Sigmoid colon (tissue), 7 donors: ENCODE data around the gene CMTM7. TPM values are rescaled to one million over a fixed set of nuclear protein-coding genes. Genes with fewer than 3 reads are reported as not detected.

Experiments
- DNase-seq: peaks from one replicate; pipeline ENCODE4 v3.0.0-alpha.2; 2019
- H3K27ac ChIP-seq, 4 donors: fragments of 200-600 bp; sonication (generic); one replicate each; pipeline ENCODE4 v1.5.1; 2016 to 2019; ENCODE audit warnings: mild to moderate bottlenecking in 1 of 4
- H3K27me3 ChIP-seq, 3 donors: fragments of 200-600 bp; sonication (generic); one replicate each; pipeline ENCODE4 v1.5.1; 2019; ENCODE audit warnings: mild to moderate bottlenecking in 1 of 3
- H3K36me3 ChIP-seq, 4 donors: fragments of 200-600 bp; sonication (generic); one replicate each; pipeline ENCODE4 v1.5.1; 2016 to 2019
- H3K4me1 ChIP-seq, 4 donors: fragments of 200-600 bp; sonication (generic); one replicate each; pipeline ENCODE4 v1.5.1; 2017 to 2019
- H3K4me3 ChIP-seq, 4 donors: fragments of 200-600 bp; sonication (generic); one replicate each; pipeline ENCODE4 v1.5.1; 2017 to 2019; ENCODE audit warnings: mild to moderate bottlenecking in 2 of 4, moderate library complexity in 1 of 4
- H3K9me3 ChIP-seq, 4 donors: fragments of 200-600 bp in 3 of 4; sonication (generic) in 3 of 4; one replicate each; pipeline versions ENCODE4 v1.5.1 to v1.6.1; 2013 to 2019
- EP300 ChIP-seq, 4 donors: sonication (generic); formaldehyde crosslinking; IDR thresholded peaks; one replicate each; pipeline ENCODE4 v1.6.1; 2017; ENCODE audit warnings: antibody characterized with exemption in 4 of 4
- POLR2A ChIP-seq, 2 donors: fragments of 450-650 bp; IDR thresholded peaks; one replicate each; pipeline ENCODE4 v1.6.1; 2016; ENCODE audit warnings: antibody characterized with exemption in 2 of 2, mild to moderate bottlenecking in 2 of 2, moderate library complexity in 2 of 2
- POLR2AphosphoS5 ChIP-seq, 4 donors: sonication (generic); formaldehyde crosslinking; IDR thresholded peaks; one replicate each; pipeline ENCODE4 v1.6.1; 2017; ENCODE audit warnings: antibody characterized with exemption in 4 of 4
- WGBS, 2 donors: extraction: QIAGEN DNeasy Blood & Tissue Kit; methylation state at CpG; one replicate each; pipeline ENCODE4 v1.1.7; 2013; 5-methylcytosine and 5-hydroxymethylcytosine counted together
- intact Hi-C: fragments of 100-400 bp; cut with DNase I; formaldehyde crosslinking; loops from one replicate; pipeline ENCODE4 v1.15.1; 2023
- polyA plus RNA-seq, 3 donors: library from polyadenylated mRNA; stranded (reverse); fragments of 200-250 nt; gene quantifications; one replicate each; pipeline ENCODE4 v1.2.3, GENCODE V29; 2013
- total RNA-seq, 4 donors: library from RNA; depleted of rRNA; stranded (reverse); fragments of >200 nt; gene quantifications; one replicate each; pipeline ENCODE4 v1.1.0, GENCODE V29; 2016
- TF ChIP-seq, protein P1 (sequence below), 4 experiments: fragments of 450-650 bp in 3 of 4; fragments of 200-600 bp in 1 of 4; IDR thresholded peaks; one replicate each; pipeline ENCODE4 v1.5.1; 2016 to 2019; ENCODE audit warnings: antibody characterized with exemption in 4 of 4, mild to moderate bottlenecking in 3 of 4, moderate library complexity in 2 of 4
- donor health status: healthy with polysubstance abuse.
- donor health status: Bipolar disorder and iron deficiency.
- donor health status: healthy.

The CMTM7 gene
- total and polyA plus RNA-seq, 7 donors = 3.6 to 13.3 (median 7.2) TPM

DNA sequence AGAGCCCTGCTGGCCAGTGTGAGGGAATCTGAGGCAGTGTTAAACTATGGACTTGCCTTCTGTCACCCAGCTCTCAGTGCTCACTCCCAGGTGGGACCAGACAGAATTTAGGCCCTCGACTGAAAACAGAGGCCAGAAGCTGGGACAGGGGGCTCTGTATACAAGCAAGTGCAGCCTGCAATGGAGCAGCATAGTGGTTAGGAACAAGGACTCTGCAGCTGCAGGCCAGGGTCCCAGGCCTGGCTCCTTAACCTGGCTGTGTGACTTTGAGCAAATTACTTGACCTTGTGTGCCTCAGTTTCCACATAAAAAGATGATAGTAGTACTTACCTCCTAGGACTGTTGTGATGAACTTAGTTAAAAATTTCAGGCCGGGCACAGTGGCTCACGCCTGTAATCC lies 39.8 kb downstream of the CMTM7 start:
- H3K9me3 ChIP-seq = no peaks in the 10 kb centered on the region
- no peak overlapping the region for H3K4me3 ChIP-seq
- DNase-seq = no peak
- WGBS, 2 donors = 92 to 93% methylated on average over 3 of the region's 3 CpGs
- no peaks in the 10 kb centered on the region for H3K36me3 ChIP-seq
- H3K4me1 ChIP-seq = peaks cover 0 to 7% (median 3%) of the 10 kb centered on the region in 4 donors
- no peaks in the 10 kb centered on the region for H3K27me3 ChIP-seq
- H3K27ac ChIP-seq = no peak overlapping the region
- intact Hi-C loops = no loop called here
- TF ChIP-seq EP300 (IDR thresholded peaks at IDR 0.05) (no peak), POLR2A (IDR thresholded peaks at IDR 0.05) (no peak), POLR2AphosphoS5 (IDR thresholded peaks at IDR 0.05) (no peak)
- TF ChIP-seq, protein P1, sequence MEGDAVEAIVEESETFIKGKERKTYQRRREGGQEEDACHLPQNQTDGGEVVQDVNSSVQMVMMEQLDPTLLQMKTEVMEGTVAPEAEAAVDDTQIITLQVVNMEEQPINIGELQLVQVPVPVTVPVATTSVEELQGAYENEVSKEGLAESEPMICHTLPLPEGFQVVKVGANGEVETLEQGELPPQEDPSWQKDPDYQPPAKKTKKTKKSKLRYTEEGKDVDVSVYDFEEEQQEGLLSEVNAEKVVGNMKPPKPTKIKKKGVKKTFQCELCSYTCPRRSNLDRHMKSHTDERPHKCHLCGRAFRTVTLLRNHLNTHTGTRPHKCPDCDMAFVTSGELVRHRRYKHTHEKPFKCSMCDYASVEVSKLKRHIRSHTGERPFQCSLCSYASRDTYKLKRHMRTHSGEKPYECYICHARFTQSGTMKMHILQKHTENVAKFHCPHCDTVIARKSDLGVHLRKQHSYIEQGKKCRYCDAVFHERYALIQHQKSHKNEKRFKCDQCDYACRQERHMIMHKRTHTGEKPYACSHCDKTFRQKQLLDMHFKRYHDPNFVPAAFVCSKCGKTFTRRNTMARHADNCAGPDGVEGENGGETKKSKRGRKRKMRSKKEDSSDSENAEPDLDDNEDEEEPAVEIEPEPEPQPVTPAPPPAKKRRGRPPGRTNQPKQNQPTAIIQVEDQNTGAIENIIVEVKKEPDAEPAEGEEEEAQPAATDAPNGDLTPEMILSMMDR (IDR thresholded peaks at IDR 0.05) = no peak

DNA sequence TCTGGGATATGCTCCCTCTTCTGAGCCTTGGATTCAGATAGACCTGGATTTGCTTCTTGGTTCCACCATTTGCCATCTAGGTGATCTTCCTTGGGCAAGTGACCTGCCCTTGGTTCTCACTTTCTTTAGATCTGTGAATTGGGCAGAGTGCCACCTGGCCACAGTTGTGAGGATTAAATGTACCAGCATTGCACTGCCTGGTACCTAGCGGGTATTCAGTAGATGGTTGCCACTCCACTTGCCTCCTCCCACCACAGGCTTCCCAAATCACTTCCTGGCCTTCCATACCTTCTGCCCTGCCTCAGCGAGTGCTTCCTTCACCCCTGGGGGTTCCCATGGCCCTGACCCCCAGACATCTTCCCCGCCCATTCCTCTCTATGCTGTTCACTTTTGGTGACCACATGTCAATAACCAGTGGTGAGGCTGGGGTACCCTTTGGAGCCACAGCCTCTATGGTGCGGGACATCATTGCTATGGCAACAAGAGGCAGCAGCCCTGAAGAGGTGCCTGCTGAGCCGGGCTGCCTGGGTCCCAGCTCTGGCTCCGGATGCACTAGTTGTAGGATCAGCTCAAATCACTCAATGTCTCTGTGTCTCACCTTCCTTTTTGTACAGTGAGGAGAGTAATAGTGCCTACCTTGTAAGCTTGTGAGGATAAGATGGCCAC lies 40.5 kb downstream of the CMTM7 start:
- no peak for DNase-seq
- 93% methylated on average over 6 of the region's 6 CpGs for WGBS, 2 donors
- H3K27me3 ChIP-seq = no peaks in the 10 kb centered on the region
- TF ChIP-seq POLR2AphosphoS5 (IDR thresholded peaks at IDR 0.05) (no peak), POLR2A (IDR thresholded peaks at IDR 0.05) (no peak), EP300 (IDR thresholded peaks at IDR 0.05) (no peak)
- TF ChIP-seq, protein P1 (IDR thresholded peaks at IDR 0.05) = no peak
- H3K4me3 ChIP-seq = no peak overlapping the region
- no peaks in the 10 kb centered on the region for H3K36me3 ChIP-seq
- H3K4me1 ChIP-seq = peaks cover 0 to 9% (median 4%) of the 10 kb centered on the region in 4 donors
- no peak overlapping the region for H3K27ac ChIP-seq
- intact Hi-C loops = no loop called here
- no peaks in the 10 kb centered on the region for H3K9me3 ChIP-seq

DNA sequence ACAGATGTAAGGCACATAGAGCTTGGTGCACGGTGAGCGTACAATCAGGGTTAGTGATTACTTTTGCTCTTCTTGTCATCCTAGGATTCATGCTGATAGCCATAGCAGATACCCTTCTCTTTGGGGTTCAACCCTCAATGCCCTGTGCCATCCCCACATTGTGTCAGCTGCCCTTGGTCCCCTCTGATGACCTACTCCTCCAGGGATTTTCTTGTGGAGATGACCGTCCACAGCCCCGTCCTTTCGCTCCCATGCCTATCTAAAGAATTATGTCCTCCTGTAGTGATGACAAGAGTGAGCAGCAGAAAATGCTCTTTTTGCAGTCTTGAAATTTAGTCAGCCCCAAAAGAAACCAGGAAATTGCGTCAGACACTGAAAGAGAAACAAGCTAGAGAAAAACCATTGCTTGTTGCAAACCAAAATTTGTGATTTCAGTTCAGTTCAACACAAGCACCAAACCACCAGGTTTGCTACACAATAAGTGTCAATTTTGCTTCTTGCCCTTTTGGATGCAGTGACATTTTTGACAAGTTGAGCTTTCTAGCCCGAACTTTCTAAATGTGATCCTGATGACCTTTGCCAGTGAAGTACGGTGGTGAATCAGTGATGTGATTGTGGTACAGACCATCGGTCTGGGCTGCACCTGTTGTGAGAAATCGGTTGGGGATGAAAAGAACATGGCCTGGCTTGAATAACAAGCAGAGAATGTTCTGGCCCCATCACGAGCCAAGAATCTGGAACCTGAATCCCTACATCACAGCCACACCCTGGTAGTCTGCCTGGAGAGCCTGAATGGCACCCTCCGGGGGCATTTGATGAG lies 41.3 kb downstream of the CMTM7 start:
- H3K9me3 ChIP-seq = no peaks in the 10 kb centered on the region
- no peaks in the 10 kb centered on the region for H3K27me3 ChIP-seq
- DNase-seq = no peak
- TF ChIP-seq, protein P1 (IDR thresholded peaks at IDR 0.05) = no peak
- TF ChIP-seq POLR2A (IDR thresholded peaks at IDR 0.05) (no peak), POLR2AphosphoS5 (IDR thresholded peaks at IDR 0.05) (no peak), EP300 (IDR thresholded peaks at IDR 0.05) (no peak)
- intact Hi-C loops = no loop called here
- no peaks in the 10 kb centered on the region for H3K36me3 ChIP-seq
- H3K27ac ChIP-seq = peak overlapping the region in 1 of 4 donors; percentile 17
- peaks cover 0 to 9% (median 4%) of the 10 kb centered on the region in 4 donors for H3K4me1 ChIP-seq
- 74 to 90% methylated on average over 12 of the region's 12 CpGs for WGBS, 2 donors
- no peak overlapping the region for H3K4me3 ChIP-seq

DNA sequence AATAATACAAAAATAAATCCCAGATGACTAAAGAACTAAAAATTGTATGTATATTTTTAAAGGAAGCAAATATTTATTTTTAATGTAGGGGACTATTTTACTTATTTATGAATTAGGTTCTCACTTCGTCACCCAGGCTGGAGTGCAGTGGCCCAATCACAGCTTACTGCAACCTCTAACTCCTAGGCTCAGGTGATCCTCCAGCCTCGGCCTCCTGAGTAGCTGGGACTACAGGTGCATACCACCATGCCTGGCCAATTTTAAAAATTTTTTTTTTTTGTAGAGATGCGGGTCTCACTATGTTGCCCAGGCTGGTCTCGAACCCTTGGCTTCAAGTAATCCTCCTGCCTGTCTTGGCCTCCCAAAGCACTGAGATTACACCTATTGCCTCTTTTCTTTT lies 42.6 kb downstream of the CMTM7 start:
- Histone ChIP-seq H3K27me3 (no peaks in the 10 kb centered on the region), H3K9me3 (no peaks in the 10 kb centered on the region), H3K27ac (no peak overlapping the region), H3K4me1 (peaks cover 0 to 9% (median 4%) of the 10 kb centered on the region in 4 donors), H3K4me3 (no peak overlapping the region), H3K36me3 (no peaks in the 10 kb centered on the region)
- intact Hi-C loops = no loop called here
- DNase-seq = no peak
- TF ChIP-seq POLR2A (IDR thresholded peaks at IDR 0.05) (no peak), POLR2AphosphoS5 (IDR thresholded peaks at IDR 0.05) (no peak), EP300 (IDR thresholded peaks at IDR 0.05) (no peak)
- TF ChIP-seq, protein P1 (IDR thresholded peaks at IDR 0.05) = no peak
- 96 to 98% methylated on average over 4 of the region's 4 CpGs for WGBS, 2 donors
